CMK (cell line): ENCODE measurements around the gene CHPF2.

Experiments used
- DNase-seq: peaks from one replicate; pipeline ENCODE4 v3.0.0-alpha.2; 2010; ENCODE audit warnings: low read depth

The CHPF2 gene

GRCh38 chr7:151232917-151233701, 826 bp downstream of the CHPF2 start:
- DNase-seq, result no peak

GRCh38 chr7:151233804-151234203, 1.5 kb downstream of the CHPF2 start:
- DNase-seq, result no peak

DNA sequence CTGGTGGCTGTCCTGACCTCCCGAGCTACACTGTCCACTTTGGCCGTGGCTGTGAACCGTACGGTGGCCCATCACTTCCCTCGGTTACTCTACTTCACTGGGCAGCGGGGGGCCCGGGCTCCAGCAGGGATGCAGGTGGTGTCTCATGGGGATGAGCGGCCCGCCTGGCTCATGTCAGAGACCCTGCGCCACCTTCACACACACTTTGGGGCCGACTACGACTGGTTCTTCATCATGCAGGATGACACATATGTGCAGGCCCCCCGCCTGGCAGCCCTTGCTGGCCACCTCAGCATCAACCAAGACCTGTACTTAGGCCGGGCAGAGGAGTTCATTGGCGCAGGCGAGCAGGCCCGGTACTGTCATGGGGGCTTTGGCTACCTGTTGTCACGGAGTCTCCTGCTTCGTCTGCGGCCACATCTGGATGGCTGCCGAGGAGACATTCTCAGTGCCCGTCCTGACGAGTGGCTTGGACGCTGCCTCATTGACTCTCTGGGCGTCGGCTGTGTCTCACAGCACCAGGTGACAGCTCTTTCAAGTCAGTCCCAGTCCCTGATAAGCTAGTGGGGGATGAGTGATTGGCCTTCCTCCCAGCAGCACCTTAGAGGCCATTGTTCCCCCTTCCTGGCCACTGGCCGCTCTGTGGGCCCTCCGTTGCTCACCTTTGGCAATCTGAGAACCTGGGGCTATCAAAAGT, 3.0 kb downstream of the CHPF2 start:
- DNase-seq, result no peak

GRCh38 chr7:151236406-151236805, 4.1 kb downstream of the CHPF2 start:
- DNase-seq, result no peak

GRCh38 chr7:151237244-151238189, 5.2 kb downstream of the CHPF2 start:
- no peak for DNase-seq

DNA sequence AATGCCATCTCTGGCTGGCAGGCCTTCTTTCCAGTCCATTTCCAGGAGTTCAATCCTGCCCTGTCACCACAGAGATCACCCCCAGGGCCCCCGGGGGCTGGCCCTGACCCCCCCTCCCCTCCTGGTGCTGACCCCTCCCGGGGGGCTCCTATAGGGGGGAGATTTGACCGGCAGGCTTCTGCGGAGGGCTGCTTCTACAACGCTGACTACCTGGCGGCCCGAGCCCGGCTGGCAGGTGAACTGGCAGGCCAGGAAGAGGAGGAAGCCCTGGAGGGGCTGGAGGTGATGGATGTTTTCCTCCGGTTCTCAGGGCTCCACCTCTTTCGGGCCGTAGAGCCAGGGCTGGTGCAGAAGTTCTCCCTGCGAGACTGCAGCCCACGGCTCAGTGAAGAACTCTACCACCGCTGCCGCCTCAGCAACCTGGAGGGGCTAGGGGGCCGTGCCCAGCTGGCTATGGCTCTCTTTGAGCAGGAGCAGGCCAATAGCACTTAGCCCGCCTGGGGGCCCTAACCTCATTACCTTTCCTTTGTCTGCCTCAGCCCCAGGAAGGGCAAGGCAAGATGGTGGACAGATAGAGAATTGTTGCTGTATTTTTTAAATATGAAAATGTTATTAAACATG, 6.0 kb downstream of the CHPF2 start:
- no peak for DNase-seq

DNA sequence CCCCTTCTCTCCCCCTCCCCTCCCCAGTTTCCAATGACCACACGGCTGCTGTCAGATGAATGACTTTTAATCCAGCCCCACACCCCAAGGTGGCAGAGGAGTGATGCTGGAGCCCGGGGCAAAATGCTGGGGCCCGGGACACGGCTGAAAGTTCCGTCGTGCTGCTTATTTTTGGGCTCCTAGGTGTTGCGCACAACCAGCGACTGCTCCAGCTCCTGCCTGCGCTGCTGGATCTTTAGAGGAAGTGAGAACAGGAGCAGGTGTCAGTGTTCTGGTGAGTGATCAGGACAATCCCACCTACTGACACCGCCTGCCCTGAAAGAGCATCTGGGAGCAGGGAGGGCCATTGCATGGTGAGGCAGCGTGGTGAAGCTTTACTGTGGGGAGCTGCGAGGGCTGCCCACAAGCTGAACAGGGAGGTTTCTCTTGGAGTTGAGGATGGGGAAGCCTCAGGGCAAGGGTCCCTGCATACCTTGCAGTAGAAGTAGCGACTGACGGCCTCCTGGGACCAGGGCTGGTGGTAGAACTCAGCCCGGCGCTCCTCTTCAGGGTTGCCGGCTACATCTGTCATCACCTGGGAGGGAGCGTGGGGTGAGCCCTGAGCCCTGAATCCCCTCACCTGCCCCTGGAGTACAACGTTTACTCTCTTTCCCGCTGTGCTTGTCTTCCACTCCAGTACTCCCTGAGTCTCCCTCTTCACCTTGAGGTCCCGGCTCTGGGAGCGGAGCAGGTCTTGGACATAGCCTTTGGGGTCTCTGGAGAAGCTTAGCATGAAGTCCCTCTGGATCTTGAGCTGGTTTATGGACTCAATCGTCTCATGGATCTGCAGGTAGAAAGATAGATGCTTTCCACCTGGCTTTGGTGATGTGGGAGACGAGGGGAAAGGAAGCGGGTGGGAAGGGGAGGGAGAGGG, 6.9 kb downstream of the CHPF2 start:
- DNase-seq, result no peak

GRCh38 chr7:151239837-151240459, 7.7 kb downstream of the CHPF2 start:
- DNase-seq, result no peak

- DNase-seq, result no peak
Measured at GRCh38 chr7:151240536-151240935, 8.3 kb downstream of the CHPF2 start.

- DNase-seq, result no peak
Measured at GRCh38 chr7:151240942-151241754, 8.9 kb downstream of the CHPF2 start.

GRCh38 chr7:151241755-151242096, 9.4 kb downstream of the CHPF2 start:
- DNase-seq, result no peak

DNA sequence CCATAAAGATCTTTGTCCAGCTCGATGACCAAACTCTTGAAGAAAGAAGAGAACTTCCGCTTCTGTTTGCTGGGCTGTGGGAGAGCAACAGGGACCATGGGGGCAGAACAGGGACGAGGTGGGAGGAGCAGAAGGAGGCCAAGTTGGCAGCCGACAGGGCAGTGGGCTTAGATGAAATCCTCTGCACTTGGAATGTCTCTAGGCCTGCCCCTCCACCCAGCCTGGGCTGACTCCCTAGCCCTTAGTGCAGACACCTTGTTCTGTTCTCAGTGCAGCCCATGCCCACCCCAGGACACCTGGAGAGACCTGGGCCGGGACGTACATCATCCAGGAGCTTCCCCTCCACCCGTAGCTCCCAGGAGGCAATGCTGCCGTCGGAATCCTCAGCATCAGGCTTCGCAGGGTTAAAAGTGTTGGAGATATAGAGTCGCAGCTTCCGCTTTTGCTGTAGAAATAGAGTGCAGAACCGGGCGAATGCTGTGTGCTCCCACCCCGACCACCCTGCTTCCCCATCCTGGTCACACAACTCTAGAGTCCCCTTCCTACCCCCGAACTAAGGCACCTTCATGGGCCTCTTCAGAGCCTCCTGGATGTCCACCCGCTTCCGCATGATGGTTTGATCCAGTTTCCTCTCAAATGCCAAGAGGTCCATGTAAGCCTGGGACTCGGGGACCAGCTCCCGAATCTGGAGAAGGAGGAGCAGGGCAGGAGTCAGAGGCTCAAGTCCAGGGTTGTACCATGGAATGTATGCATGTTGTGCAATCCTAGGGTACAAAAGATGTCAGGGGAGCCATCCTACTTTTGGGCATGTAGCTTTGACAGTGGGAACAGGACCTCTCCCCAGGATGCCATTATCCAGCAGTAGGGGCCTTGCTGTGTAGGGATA, 10.1 kb downstream of the CHPF2 start:
- DNase-seq, result no peak

DNA sequence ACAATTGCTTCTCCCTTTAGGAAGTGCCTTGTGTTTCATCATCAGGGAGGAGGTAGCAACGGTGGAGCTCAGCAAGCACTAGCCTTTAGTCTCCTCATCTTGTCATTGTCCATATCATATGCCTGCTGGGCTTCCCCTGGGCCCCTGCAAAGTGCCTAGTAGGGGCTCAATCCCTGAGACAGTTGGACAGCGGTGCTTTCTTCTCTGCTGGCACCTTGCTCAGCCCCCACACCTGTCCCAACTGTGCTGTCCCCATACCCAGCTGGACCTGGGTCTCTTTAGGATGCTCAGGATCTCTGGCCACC, 10.7 kb downstream of the CHPF2 start:
- no peak for DNase-seq

- DNase-seq, result no peak
Measured at GRCh38 chr7:151243408-151244195, 11.3 kb downstream of the CHPF2 start.

- no peak for DNase-seq
Measured at GRCh38 chr7:151244196-151244840, 12.0 kb downstream of the CHPF2 start.

DNA sequence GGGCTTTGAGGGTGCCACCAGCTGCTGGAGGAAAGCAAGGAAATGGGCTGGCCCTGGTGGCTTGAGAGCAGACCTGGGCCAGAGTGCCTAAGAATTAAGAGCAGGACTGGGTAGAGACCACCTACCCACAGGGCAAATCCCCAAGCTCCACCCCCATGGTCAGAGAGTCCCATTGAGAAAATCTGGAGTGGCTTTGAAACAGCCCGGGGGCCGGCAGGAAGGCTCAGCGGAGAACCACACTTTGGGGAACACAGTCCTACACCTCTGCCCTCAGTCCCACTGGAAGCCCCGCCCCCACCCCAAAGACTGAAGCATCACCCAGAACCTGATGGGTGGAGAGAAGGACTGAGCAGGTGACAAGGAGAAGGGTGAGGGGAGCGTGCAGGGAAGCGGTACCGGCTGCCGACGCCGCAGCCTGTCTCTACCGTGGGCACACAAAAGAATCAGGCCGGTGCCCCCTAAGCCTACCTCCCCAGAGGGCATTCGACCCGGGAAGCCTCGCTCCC, 12.6 kb downstream of the CHPF2 start:
- no peak for DNase-seq

DNA sequence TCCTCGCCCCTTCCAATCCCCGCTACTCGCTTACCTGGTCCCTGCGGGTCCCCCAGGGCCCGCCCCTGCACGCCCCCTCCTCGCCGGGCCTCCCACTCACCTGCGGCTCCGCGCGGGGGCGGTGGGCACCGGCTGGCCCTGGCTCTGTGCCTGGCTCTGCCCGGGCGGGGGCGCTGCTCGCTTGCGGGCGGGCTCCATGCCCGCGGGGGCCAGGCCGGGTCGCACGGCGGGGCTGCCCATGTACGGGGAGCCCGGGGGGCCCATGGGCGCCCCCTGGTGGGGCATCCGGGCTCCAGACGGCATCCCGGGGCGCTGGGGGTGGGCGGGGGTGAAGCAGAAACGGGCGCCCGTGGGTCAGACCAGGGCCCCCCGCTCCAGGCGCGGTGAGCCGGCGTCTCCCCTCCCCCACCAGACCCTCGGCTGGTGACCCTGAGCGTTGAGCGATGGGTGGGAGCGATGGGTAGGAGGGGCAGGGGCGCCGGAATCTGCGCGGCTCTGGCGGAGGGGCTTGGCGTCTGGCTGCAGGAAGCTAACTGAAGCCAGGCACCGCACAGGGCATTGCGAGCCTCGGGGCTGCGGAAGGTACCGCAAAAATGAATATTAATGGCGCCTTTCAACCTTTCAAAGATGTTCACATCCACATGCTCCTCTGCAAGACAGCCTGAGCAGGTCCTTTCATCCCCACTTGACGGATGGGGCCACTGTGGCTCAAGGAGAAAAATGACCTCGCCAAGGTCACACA, 13.2 kb downstream of the CHPF2 start:
- DNase-seq, result no peak
